GM12864 (cell line): ENCODE data around the gene MCRIP1.

Experiments
- DNase-seq: peaks from one replicate; pipeline ENCODE4 v3.0.0-alpha.2; 2011; ENCODE audit warnings: low read depth
- H3K4me3 ChIP-seq: 2 replicates; pipeline ENCODE4 v1.5.1; 2011; ENCODE audit warnings: mild to moderate bottlenecking, low read depth, low read length, control low read depth
- TF ChIP-seq, protein P1 (sequence below): IDR thresholded peaks from 2 replicates; pipeline ENCODE4 v1.5.1; 2011; ENCODE audit warnings: low read depth, mild to moderate bottlenecking, moderate library complexity, low read length, control low read depth, inconsistent platforms; ENCODE audit errors: missing control alignments

Gene MCRIP1

DNA sequence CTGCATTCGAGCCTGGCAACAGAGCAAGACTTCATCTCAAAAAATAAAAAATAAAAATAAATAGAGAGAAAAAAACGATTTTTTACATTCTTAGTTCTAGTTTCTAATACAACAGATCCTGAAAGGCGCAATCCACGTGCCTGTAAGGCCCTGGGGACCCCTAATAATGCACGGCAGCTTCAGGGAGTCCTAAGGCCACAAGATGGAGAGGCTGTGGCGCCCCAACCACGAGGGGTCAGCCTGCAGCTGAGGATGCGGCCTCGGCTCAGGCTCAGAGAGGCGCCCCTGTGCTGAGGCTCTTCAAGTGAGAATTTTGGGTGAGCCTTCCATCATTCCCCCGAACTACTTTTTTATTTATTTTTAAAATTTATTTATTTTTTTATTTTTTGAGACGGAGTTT is 16.4 kb upstream of the MCRIP1 start:
- TF ChIP-seq, protein P1, sequence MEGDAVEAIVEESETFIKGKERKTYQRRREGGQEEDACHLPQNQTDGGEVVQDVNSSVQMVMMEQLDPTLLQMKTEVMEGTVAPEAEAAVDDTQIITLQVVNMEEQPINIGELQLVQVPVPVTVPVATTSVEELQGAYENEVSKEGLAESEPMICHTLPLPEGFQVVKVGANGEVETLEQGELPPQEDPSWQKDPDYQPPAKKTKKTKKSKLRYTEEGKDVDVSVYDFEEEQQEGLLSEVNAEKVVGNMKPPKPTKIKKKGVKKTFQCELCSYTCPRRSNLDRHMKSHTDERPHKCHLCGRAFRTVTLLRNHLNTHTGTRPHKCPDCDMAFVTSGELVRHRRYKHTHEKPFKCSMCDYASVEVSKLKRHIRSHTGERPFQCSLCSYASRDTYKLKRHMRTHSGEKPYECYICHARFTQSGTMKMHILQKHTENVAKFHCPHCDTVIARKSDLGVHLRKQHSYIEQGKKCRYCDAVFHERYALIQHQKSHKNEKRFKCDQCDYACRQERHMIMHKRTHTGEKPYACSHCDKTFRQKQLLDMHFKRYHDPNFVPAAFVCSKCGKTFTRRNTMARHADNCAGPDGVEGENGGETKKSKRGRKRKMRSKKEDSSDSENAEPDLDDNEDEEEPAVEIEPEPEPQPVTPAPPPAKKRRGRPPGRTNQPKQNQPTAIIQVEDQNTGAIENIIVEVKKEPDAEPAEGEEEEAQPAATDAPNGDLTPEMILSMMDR, result no peak
- DNase-seq, result no peak
- H3K4me3 ChIP-seq, result no peak overlapping the region

DNA sequence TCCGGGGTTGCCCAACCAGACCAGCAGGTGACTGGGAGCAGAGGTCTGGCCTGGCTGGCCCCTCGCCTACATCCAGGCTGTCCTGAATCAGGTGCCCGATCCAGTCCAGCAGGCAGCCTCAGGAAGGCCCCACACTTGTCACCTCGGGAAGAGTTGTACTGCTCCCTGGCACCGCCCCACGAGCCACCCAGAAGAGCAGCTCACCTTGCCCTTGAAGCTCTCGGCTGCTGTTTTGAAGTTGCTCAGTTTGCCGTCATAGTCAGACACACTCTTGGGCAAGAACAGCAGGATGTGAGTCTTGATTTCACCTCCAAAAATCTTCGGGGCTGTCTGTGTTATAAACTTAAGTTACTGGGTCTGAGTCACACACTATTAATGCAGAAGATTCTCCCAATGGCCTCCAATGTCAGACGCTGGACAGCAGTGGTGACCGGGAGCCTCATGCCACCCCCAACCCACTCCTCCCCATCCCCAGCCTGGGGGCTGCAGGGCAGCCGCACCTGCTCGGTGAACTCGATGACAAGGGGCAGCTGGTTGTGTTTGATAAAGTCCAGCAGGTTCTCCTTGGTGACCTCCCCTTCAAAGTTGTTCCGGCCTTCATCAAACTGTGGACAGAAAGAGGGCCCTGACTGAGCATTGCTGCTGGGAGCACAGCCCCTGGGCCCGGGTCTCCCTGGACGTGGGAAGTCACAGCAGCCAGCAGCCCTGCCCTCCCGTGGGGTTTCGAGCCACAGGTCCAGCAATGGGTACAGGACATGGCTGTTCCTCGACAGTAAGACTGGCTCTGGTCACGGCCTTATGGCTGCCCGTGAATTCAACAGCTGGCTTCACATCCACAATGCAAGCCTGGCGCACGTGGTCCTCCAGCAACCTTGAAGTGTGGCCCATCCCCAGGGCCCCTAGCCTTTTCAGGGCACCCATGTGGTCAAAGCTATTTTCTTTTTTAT is 13.9 kb upstream of the MCRIP1 start:
- H3K4me3 ChIP-seq, result no peak overlapping the region
- TF ChIP-seq, protein P1, result no peak
- DNase-seq, result no peak

DNA sequence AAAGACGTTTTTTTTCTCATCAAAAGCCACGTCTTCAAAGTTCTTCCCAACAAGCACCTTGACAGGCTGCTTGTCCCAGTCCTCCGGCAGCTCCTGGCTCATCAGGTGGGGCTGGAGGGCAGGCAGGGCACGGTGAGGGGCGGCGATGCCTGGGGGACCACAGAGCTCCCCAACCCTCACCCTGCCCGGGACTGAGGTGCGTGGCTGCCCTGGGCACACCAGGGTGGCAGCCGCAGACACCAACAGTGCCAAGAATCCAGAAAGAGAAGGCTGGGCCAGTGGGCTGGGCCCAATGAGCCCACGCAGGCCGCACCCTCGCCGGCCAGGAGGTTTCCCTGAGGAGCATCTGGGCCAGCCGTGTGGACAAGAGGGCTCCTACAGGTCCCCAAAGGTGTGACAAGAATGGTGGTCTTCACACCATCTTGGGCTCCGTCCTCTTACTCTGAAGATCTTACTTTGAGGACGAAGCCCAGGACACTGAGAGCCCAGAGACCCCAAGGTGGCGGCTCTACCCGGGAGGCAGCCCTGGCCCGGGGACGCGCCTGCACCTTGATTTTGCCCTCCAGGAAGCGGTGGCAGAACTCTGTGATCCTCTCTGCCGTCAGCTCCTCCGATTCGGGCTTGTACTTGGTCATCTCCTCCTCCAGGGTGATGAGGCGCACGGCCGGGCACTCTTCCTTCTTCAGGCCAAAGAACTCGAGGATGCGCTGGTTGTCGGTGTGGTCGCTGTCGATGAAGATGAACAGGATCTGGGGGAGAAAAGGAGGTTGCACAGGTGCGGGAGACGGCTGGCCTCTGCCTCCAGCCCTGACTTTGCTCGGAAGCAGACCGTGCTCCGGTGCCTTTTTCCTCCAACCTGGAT is 13.0 kb upstream of the MCRIP1 start:
- H3K4me3 ChIP-seq, result no peak overlapping the region
- TF ChIP-seq, protein P1, result no peak
- no peak for DNase-seq

DNA sequence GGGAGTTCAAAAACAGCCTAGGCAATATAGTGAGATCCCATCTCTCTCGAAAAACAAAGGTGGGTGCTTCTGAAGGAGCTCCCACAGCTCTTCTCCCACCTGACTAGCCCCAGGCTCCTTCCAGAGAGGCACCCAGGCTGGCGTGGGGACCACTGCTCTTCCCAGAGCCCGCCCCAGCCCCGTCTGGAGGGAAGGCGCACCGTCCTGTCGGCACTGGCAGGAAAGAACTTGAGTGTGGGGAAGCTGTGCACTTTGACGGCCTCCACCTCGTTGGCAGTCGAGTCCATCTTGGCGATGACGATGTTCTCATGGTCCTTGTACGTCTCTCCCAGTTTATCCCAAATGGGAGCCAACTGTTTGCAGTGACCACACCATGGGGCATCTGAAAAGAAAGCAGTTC is 12.3 kb upstream of the MCRIP1 start:
- DNase-seq, result no peak
- TF ChIP-seq, protein P1, result no peak
- no peak overlapping the region for H3K4me3 ChIP-seq

DNA sequence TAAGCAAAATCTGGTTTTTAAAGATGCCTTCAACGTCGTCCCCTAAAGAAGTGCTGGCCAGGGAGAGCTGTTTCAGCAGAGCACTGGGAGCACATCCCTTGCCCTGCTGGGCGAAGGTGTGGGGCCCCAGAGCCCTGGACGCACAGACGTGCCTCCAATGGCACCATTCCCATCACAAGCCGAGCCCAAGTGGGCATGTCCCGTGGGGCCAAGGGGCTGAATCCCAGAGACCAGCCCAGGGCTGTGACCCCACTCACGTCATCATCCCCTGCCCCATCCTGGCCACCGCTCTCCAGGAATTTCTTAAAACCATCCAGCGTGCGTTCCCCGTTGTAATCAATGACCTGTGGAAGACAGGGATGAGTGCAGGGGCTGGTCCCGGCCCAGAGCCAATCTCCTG is 11.8 kb upstream of the MCRIP1 start:
- H3K4me3 ChIP-seq, result no peak overlapping the region
- DNase-seq, result no peak
- TF ChIP-seq, protein P1, result no peak

DNA sequence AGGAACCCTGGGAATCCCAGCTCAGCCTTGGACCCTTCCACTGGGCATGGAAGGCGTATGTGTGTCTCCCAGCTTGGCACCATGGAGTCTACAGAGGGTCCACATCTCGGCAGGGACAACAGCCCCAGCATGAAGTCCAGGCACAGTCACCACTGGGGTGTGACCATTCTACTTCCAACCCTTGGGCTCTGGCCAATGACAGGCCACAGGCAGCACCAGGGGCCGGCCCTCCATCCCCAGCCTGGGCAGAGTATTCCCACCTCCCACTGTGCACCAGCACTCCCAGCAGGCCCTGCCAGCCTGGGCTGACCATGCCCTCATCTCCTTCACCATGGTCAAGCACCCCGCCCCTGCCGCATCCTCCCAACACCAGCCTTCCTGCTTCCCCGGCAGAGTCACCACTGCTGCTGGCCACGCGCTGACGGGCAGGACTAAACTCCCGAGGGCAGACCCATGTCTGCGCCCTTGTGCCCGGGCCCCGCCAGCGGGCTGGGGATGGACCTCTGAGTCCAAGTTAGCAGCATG is 11.3 kb upstream of the MCRIP1 start:
- no peak for DNase-seq
- TF ChIP-seq, protein P1, result no peak
- H3K4me3 ChIP-seq, result no peak overlapping the region
